ENCODE results near the gene HECW1.

GRCh38 chr7:43438897-43439479 lies 326.5 kb downstream of the HECW1 start:
- TF ChIP-seq CTCF (IDR thresholded peaks at IDR 0.05 in 4 of 5, conservative IDR thresholded peaks at IDR 0.05 in 1 of 5), result no peak
- TF ChIP-seq POLR2A (IDR thresholded peaks at IDR 0.05), result no peak
